ENCODE data around the gene ZNF57.

ZNF57 gene

GRCh38 chr19:2950286-2951124, 49.8 kb downstream of the ZNF57 start:
- TF ChIP-seq CTCF (IDR thresholded peaks at IDR 0.05; ENCODE audit: insufficient read depth, low read length, poor library complexity, severe bottlenecking) (no peak), EZH2phosphoT487 (conservative IDR thresholded peaks at IDR 0.05; ENCODE audit: low read length) (no peak)

GRCh38 chr19:2952953-2953481, 52.3 kb downstream of the ZNF57 start:
- Histone ChIP-seq H3K9ac (ENCODE audit: low read length) (no peak overlapping the region), H2AFZ (ENCODE audit: low read depth, low read length, severe bottlenecking) (no peak overlapping the region), H3K4me2 (ENCODE audit: low read depth, low read length, poor library complexity, severe bottlenecking) (no peak overlapping the region), H4K20me1 (ENCODE audit: low read depth, low read length) (no peaks in the 10 kb centered on the region), H3K27me3 (ENCODE audit: low read length) (no peaks in the 10 kb centered on the region), H3K9me3 (ENCODE audit: insufficient read depth, low read length) (no peaks in the 10 kb centered on the region), H3K4me3 (ENCODE audit: insufficient read depth, low read length, poor library complexity, severe bottlenecking) (no peak overlapping the region), H3K9me2 (replicated peaks; ENCODE audit: insufficient read depth, low read length) (no peaks in the 10 kb centered on the region), H3K79me2 (ENCODE audit: insufficient read depth, low read length) (peaks cover 10% of the 10 kb centered on the region), H3K36me3 (ENCODE audit: low read length) (no peaks in the 10 kb centered on the region), H3F3A (ENCODE audit: insufficient read depth) (0 out of 2 replicates have a peak, but pooled peaks cover 2% of the 10 kb centered on the region), H3K27ac (ENCODE audit: low read depth, low read length) (no peak overlapping the region)
- no peak for TF ChIP-seq CTCF (IDR thresholded peaks at IDR 0.05; ENCODE audit: insufficient read depth, low read length, poor library complexity, severe bottlenecking)
- no peak for TF ChIP-seq EZH2phosphoT487 (conservative IDR thresholded peaks at IDR 0.05; ENCODE audit: low read length)

More at GRCh38 chr19:2950286-2951124, 49.8 kb downstream of the ZNF57 start:
- Histone ChIP-seq H3F3A (ENCODE audit: insufficient read depth) (0 out of 2 replicates have a peak, but pooled peaks cover 2% of the 10 kb centered on the region), H2AFZ (ENCODE audit: low read depth, low read length, severe bottlenecking) (peak overlapping the region; percentile 46), H4K20me1 (ENCODE audit: low read depth, low read length) (no peaks in the 10 kb centered on the region), H3K9ac (ENCODE audit: low read length) (peak overlapping the region; percentile 76), H3K79me2 (ENCODE audit: insufficient read depth, low read length) (peaks cover 10% of the 10 kb centered on the region), H3K27ac (ENCODE audit: low read depth, low read length) (peak overlapping the region; percentile 43), H3K4me2 (ENCODE audit: low read depth, low read length, poor library complexity, severe bottlenecking) (peak overlapping the region; percentile 65), H3K36me3 (ENCODE audit: low read length) (no peaks in the 10 kb centered on the region), H3K9me2 (replicated peaks; ENCODE audit: insufficient read depth, low read length) (no peaks in the 10 kb centered on the region), H3K9me3 (ENCODE audit: insufficient read depth, low read length) (no peaks in the 10 kb centered on the region), H3K4me3 (ENCODE audit: insufficient read depth, low read length, poor library complexity, severe bottlenecking) (peak overlapping the region; percentile 73), H3K27me3 (ENCODE audit: low read length) (no peaks in the 10 kb centered on the region)

- H3F3A ChIP-seq (ENCODE audit: insufficient read depth): no peaks in the 10 kb centered on the region
- H3K36me3 ChIP-seq (ENCODE audit: low read length): no peaks in the 10 kb centered on the region
- no peaks in the 10 kb centered on the region for H3K9me3 ChIP-seq (ENCODE audit: insufficient read depth, low read length)
- H3K4me3 ChIP-seq (ENCODE audit: insufficient read depth, low read length, poor library complexity, severe bottlenecking): no peak overlapping the region
- H3K27me3 ChIP-seq (ENCODE audit: low read length): no peaks in the 10 kb centered on the region
- no peak overlapping the region for H3K4me2 ChIP-seq (ENCODE audit: low read depth, low read length, poor library complexity, severe bottlenecking)
- no peaks in the 10 kb centered on the region for H3K9me2 ChIP-seq (replicated peaks; ENCODE audit: insufficient read depth, low read length)
- TF ChIP-seq CTCF (IDR thresholded peaks at IDR 0.05; ENCODE audit: insufficient read depth, low read length, poor library complexity, severe bottlenecking) (no peak), EZH2phosphoT487 (conservative IDR thresholded peaks at IDR 0.05; ENCODE audit: low read length) (no peak)
- no peaks in the 10 kb centered on the region for H3K79me2 ChIP-seq (ENCODE audit: insufficient read depth, low read length)
- no peak overlapping the region for H3K9ac ChIP-seq (ENCODE audit: low read length)
- no peak overlapping the region for H3K27ac ChIP-seq (ENCODE audit: low read depth, low read length)
- no peaks in the 10 kb centered on the region for H4K20me1 ChIP-seq (ENCODE audit: low read depth, low read length)
- no peak overlapping the region for H2AFZ ChIP-seq (ENCODE audit: low read depth, low read length, severe bottlenecking)
Measured at GRCh38 chr19:2957160-2957559, 56.4 kb downstream of the ZNF57 start.

Data from SU-DHL-6 (cell line).